HG03039 (cell line): ENCODE measurements around the gene COA8.
A peak's percentile ranks its signal among the peaks of the same experiment; 100 is the strongest.

Experiments used
- ATAC-seq: cut with Tn5 transposase; IDR thresholded peaks from one replicate; pipeline ENCODE4 v1.9.1; 2021; ENCODE audit warnings: mild to moderate bottlenecking, moderate library complexity; ENCODE audit not compliant: unreplicated experiment

Gene COA8

DNA sequence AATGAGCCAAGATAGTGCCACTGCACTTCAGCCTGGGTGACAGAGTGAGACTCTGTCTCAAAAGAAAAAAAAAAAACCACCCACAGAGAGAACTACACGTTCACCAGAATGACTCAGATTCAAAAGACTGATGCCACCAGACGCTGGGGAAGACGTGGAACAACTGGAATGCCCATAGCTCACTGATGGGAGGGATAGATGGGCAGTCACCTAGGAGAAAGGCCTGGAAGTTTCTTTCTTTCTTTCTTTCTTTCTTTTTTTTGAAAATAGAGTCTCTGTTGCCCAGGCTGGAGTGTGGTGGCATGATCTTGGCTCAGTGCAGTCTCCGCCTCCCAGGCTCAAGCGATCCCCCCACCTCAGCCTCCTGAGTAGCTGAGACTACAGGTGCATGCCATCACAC is 56.3 kb downstream of the COA8 start:
- ATAC-seq = no peak

DNA sequence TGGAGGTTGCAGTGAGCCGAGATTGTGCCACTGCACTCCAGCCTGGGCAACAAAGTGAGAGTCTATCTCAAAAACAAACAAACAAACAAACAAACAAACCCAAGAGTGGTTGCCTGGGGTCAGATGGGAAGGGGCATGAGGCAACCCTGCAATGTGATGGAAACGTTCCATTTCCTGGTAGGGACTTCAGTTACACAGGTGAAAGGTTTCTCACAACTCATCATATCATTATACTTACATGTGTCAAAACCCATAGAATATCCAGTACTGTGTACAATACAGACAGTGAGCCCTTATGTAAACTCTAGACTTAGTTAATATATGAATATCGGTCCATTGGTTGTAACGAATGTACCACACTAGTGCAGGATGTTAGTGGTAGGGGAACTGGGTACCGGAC is 59.1 kb downstream of the COA8 start:
- ATAC-seq = no peak

DNA sequence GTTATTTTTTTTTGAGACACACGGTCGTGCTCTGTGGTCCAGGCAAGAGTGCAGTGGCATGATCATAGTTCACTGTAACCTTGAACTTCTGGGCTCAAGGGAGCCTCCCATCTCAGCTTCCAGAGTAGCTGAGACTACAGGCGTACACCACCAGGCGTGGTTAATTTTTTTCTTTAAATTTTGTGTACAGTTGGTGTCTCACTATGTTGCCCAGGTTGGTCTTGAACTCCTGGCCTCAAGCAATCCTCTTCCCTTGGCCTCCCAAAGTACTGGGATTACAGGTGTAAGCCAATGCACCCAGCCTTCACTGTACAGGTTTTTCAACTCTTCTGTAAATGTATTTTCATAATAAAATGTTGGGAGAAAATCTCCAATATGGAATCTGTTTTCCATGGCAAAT is 60.5 kb downstream of the COA8 start:
- ATAC-seq = no peak

DNA sequence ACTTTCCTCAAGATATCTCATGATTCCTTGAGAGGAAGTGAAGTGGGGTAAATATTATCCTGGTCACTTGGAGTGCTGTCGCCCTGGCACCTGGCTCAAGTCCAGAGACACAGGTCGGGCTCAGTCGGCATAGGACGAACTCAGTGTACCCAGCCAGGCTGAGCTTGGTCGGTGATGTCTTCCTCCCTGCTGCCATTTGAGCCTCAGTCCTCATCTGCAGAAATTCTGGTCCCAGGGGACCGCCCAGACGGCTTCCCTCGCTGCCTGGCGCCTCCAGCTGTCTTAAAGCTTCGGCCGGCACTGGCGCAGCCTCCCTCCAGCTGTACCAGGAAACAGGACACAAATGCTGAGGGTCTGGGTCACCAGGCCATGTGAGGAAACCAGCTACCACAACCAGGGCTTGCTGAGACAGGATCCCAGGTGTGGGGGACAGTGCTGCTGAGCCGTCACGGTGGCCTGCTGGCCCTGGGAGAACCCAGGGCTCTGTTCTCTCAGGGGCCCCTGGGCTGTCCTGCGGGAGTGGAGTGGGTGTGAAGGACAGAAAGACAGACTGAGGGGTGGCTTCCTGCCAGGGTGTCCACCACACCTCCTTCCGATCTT is 61.2 kb downstream of the COA8 start:
- no peak for ATAC-seq

DNA sequence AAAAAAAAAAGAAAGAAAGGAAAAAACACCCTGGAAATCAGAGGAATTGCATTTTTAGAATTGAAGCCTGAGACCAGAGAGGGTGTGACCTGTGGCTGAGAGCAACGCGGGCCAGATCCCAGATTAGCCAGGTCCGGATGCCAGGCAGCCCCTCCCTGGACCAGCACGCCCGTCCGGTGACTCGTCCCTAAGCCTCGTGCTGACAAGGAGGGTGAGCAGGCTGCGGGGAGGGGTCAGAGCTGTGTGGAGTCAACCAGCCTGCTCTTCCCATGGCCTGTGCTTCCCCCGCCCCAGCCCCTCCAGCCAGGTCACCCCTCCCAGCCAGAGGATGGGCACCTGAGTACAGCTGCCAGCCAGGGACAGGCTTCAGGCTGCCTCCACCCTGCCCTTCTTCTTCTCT is 62.1 kb downstream of the COA8 start:
- no peak for ATAC-seq

DNA sequence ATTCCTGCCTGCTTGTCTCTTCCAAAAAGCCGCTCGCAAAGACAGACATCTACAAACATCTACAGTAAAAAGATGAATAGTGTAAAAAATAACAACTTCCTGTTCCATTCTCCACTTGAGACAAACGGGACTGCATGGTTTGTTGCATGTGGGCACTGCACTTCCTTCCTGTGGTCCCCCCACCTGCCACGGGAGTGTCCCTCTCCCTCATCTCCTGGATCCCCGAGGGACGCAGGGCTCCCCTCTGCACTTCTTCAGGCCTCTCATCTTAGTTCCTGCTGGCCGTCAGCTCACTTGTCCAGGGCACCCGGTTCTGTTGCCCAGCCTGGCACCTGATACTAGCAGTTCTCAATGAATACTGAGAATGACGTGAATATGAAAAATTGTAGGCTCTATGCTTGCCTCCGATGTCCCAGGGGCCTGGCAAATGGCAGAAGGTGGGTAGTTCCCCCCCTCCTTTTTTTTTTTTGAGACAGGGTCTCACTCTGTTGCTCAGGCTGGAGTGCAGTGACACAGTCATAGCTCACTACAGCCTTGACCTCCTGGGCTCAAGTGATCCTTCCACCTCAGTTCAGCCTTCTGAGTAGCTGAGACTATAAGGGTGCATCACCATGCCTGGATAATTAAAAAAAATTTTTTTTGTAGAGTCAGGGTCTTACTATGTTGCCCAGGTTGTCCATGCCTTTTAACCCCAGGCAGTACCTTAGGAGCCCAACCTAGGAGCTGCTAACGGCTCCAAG is 62.8 kb downstream of the COA8 start:
- ATAC-seq = no peak

DNA sequence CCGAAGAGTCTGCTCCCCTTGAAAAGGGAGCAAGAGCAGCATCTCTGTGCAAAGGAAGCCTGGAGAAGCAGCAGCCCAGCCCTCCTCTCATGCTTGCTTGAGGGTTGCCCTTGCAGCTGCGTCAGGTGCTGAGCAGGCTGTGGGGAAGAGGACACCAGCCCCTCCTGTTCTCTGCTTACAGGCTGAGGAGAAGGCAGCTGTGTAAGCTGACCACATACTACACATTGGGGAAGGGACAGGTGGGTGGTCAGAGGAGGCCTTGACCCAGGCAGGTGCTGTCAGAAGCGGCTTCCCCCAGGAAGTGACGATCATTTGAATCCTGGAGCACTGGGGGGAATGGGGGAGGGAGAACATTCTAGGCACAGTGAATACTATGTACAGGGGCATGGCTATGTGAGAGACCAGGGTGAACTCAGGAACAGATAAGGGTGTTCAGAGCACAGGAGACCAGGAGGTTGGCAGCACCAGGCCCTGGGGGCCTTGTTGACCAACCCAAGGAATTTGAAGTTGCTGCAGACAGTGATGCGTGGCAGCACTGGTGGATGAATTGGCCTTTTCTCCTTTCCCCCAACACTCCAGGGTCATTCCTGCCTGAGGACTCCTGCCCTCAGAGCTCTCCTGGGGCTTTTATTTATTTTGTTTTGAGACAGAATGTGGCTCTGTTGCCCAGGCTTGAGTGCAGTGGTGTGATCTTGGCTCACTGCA is 63.5 kb downstream of the COA8 start:
- ATAC-seq = no peak

DNA sequence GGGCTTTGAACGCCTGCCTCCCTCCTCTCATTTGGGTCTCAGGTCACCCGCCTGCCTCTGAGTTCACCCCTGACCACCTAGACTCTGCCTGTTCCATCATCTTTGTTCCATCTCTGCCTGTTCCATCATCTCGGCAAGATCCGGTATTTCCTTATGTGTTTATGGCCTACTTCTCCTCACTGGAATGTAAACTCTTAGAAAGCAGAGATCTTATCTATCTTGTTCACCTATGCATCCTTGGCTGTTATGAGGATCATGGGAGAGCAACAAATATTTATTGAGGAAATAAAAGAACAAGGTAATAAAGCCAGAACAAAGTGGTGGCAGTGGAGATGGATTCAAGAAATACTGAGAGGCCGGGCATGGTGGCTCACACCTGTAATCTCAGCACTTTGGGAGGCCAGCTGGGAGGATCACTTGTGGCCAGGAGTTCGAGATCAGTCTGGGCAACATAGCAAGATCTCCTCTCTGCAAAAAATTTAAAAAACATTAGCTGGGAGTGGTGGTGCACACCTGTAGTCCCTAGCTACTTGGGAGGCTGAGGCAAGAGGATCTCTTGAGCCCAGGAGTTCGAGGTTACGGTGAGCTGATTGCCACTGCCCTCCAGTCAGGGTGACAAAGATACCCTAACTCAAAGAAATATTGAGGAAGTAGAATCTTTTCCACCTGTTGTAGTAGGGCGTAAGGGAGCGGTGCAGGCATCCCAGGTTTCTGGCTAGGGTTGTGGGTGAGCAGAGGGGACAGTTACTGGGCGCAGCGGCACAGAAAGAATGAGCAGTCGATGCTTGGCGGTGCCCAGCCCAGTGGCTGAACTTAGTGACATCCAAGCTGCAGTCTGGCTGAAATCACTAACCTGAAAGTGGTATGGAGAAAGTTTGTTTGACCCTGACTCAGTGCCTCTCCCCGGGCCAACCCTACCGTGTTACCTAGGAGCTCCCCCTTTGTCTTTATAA is 64.6 kb downstream of the COA8 start:
- no peak for ATAC-seq

DNA sequence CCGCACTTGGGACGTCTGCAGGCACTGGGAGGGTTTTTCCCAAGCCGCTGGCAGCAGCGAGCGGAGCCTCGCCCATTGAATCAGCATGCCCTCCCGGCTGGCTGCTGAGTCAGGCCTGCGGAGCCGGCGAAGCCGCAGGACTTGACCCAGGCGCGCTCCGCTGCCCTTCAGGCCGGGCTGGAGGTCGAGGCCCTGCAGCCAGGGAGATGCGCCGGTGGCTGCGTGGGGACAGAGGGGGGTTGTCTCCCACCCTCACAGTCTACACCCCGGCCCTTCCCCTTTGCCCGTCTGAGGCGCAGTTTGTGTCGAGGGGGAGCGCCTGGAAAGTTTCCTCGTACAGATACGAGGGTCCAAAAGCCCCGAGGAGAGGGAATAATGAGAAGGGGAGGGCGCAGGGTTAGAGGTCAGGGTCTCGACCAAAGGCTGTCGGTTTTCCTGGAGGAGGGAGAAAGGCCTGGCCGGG is 65.5 kb downstream of the COA8 start:
- ATAC-seq = peak; percentile 11

DNA sequence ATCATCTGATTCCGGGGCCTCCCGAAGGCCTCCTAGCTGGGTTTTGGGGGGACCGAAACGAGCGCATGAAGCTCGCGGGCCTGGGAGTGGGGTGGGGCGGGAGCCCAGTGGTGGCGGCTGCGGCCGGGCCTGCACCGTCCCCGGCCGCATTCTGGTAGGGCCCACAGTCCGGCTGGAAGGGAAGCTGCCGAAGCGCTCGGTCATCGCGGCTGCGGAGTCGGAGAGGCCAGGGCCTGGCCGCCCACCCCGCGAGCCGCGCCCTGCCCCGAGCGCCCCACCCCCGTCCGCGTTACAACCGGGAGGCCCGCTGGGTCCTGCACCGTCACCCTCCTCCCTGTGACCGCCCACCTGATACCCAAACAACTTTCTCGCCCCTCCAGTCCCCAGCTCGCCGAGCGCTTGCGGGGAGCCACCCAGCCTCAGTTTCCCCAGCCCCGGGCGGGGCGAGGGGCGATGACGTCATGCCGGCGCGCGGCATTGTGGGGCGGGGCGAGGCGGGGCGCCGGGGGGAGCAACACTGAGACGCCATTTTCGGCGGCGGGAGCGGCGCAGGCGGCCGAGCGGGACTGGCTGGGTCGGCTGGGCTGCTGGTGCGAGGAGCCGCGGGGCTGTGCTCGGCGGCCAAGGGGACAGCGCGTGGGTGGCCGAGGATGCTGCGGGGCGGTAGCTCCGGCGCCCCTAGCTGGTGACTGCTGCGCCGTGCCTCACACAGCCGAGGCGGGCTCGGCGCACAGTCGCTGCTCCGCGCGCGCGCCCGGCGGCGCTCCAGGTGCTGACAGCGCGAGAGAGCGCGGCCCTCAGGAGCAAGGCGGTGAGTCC is 66.1 kb downstream of the COA8 start, which contains the start of gene KLC1:
TSS of gene KLC1 (plus strand) at position 528 of the 819 bp plus-strand sequence. CDS start 25,354 bp downstream, outside the sequence.
- peak; percentile 45 for ATAC-seq

DNA sequence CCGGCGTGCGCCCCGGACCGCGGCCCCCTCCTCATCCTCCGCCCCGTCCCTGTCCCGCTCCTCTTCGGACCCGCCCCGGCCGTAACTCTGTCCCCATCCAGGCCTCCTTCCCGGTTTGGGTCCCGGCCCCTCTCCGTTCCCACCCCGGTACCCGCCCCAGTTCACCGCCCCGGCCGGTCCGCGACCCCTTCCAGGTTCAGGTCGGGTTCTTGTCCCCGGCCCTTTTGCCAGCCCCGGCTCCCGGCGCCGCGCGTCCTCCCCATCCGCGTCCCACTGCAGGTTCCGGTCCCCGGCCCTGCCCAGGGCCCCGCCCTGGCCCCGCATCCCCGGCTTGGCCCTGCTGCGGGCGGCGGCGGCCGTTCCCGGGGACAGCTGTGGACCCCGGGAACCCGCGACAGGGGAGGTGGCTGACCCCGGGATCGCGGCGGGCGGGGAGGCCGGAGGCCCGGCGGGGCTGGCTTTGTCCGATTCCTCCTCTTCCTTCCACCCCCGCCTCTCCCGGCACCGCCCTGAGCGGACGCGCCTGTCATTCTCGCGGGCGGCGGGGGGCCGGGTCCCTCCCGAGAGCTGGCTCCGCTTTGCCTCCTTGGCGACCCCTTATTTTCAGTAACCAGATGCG is 66.9 kb downstream of the COA8 start:
- peak; percentile 32 for ATAC-seq

DNA sequence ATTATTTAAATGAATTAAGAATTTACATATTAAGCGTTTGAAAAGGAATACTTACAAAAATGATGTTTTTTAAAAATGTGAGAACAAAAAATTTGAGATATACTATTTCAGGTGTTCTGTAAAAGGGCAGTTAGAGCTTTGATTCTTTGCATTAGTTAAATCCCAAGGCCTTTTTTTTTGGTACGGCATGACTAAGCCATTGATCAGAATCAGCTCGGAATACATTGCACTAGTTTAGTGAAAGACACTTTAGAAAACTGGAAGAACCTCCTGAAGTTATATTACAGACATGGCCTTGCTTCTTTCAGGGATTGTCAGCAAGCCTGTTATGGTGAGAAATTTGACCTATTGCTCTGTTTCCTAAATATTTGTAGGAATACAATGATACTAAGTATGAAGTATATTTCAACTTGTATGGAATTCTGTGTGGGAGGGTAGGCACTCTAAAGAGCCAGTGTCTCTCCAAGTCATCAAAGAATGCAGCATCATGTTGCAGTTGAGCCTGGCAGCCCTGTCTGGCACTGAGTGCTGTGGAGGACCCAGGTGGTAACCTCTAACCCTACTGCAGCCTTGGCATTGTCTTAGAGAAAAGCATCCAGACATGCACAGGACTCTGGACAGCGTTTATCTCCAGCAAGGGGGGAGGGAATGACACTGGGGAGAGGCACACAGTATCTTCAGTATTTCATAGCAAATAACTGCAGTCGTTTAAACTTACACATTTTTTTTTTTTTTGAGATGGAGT is 67.8 kb downstream of the COA8 start:
- ATAC-seq = no peak

DNA sequence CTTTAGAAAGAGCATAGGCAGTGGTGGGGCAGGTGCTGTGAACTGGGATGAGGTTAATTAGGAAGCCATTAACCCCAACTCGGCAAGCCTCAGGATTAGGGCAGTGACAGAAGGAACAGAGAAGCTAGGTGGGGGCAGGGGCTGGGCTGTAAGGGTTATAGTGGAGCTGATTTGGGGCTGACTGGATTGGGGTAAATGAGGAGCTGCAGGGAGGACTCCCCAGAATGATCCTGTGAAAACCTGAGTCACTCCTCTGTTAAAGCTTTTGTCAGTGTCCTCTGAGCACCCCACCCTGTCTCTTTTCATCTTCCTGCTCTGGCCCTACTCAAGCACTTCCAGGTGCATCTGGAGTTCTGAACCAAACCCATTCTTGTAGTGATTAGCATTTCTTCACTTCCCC is 70.6 kb downstream of the COA8 start:
- no peak for ATAC-seq

DNA sequence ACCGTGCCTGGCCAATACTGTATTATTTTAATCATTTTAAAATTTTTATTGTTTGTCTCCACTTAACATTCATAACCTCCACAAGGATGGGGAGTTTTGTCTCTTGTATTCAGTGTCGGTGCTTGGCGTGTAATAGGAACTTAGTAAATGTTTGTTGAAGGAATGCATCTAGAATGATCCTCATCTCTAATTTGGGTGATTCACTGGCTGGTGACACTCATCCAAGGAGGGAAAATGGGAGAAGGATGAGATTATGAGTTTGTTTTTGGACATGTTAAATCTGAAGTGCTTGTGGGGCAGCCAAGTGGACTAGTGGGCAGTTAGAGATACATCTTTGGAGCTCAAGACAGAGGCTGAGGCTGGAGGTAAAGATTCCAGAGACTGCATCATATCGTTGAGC is 71.4 kb downstream of the COA8 start:
- no peak for ATAC-seq

DNA sequence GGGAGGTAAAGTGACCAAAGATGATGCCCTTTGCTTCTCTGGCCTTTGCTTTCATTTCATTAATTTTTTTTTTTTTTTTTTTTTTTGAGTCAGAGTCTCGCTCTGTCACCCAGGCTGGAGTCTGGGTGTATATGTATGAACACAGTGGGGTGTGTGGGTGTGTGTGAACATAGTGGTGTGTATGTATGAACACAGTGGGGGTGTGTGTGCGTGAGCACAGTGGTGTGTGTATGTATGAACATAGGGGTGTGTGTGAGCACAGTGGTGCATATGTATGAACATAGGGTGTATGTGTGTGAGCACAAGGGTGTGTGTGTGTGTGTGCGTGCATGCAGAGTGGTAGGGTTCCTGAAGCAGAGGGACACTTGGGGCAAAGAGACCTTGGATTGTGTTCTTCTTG is 75.8 kb downstream of the COA8 start:
- ATAC-seq = no peak
